Type B pancreatic cell (in vitro differentiated cells): ENCODE results near the gene MRM2. TPM values are rescaled to one million over a fixed set of nuclear protein-coding genes. Genes with fewer than 3 reads are reported as not detected.

Experiments
- DNase-seq: peaks from one replicate; pipeline ENCODE4 v3.0.0; 2021; ENCODE audit warnings: mixed read lengths; ENCODE audit not compliant: unreplicated experiment; ENCODE audit errors: extremely low spot score
- H3K27ac Mint-ChIP-seq: 2 replicates; pipeline ENCODE4 v1.8.0; 2021; ENCODE audit warnings: mild to moderate bottlenecking, mixed read lengths
- H3K27me3 Mint-ChIP-seq: 2 replicates; pipeline ENCODE4 v1.8.0; 2021; ENCODE audit warnings: mixed read lengths
- H3K36me3 Mint-ChIP-seq: 2 replicates; pipeline ENCODE4 v1.8.0; 2021; ENCODE audit warnings: mixed read lengths
- H3K4me1 Mint-ChIP-seq: one replicate; pipeline ENCODE4 v1.8.0; 2021; ENCODE audit warnings: mixed read lengths; ENCODE audit not compliant: unreplicated experiment
- H3K4me3 Mint-ChIP-seq: 2 replicates; pipeline ENCODE4 v1.8.0; 2021; ENCODE audit warnings: mild to moderate bottlenecking, mixed read lengths
- H3K9me3 Mint-ChIP-seq: 2 replicates; pipeline ENCODE4 v1.8.0; 2021; ENCODE audit warnings: mixed read lengths
- total RNA-seq: library from RNA; stranded (reverse); gene quantifications from 2 replicates; pipeline ENCODE4 v1.2.1, GENCODE V29; 2021; ENCODE audit warnings: low replicate concordance
- TF ChIP-seq, protein P1 (sequence below): fragments of 200-600 bp; sonication (generic); conservative IDR thresholded peaks from 2 replicates; pipeline ENCODE4 v1.5.0; 2021; ENCODE audit warnings: antibody characterized with exemption, mild to moderate bottlenecking

Gene MRM2
- total RNA-seq, 1 donor from 2014 or later, result 35.3 TPM

DNA sequence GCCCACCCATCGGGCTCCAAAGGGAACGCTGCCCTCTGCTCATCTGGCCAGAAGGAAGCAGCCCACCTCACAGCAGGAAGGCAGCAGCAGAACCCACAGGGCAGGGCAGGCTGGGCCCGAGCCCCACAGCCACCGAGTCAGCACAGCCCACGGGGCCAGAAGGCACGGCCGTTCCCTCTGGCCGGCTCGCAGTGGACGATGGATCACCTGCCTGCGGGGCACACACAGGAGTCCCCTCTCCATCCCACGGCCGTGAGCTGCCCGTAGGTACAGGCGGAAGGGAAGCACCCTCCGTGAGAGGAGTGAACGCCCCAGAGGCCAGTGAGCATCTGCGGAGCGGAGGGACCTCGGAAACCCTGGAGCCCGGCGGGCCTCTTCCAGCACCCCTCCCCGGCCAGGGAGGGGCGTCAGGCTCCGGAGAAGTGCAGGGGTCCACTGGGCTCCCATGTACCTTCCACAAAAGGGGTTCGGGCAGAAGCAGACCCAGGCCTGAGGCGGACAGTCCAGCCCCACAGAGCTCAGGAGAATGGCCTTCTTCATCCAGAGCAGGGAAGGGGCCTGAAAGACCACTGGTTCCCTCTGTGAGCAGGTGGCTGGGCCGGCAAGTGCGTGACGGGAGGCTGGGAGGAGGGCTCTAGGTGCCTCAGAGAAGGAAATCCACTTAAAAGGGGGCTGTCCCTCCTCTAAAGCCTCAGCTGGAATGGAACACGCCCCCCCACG is 11.7 kb upstream of the MRM2 start:
- DNase-seq, result no peak
- Mint-ChIP-seq H3K36me3 (peaks cover 6% of the 10 kb centered on the region), H3K27me3 (no peaks in the 10 kb centered on the region), H3K27ac (no peak overlapping the region), H3K9me3 (no peaks in the 10 kb centered on the region), H3K4me1 (peaks cover 4% of the 10 kb centered on the region), H3K4me3 (no peak overlapping the region)
- TF ChIP-seq, protein P1, sequence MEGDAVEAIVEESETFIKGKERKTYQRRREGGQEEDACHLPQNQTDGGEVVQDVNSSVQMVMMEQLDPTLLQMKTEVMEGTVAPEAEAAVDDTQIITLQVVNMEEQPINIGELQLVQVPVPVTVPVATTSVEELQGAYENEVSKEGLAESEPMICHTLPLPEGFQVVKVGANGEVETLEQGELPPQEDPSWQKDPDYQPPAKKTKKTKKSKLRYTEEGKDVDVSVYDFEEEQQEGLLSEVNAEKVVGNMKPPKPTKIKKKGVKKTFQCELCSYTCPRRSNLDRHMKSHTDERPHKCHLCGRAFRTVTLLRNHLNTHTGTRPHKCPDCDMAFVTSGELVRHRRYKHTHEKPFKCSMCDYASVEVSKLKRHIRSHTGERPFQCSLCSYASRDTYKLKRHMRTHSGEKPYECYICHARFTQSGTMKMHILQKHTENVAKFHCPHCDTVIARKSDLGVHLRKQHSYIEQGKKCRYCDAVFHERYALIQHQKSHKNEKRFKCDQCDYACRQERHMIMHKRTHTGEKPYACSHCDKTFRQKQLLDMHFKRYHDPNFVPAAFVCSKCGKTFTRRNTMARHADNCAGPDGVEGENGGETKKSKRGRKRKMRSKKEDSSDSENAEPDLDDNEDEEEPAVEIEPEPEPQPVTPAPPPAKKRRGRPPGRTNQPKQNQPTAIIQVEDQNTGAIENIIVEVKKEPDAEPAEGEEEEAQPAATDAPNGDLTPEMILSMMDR, result no peak

DNA sequence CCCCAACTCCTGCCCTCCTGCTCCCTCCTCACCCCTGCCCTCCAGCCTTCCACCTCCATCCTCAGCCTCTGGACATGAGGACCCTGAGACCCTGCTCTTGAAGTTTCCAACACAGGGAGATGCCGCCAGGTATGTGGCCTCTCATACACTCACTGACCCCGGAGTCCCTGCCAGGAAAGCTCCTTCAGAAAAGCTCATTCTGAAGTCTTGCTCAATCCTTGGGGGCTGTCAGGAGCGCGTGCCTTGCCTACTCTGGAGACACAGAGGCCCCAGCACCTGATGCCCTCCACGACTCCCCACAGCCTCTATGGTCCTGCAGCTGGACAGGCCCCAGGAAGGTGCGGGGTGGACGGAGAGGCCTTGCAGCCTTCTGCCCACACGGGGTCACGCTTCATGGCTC is 11.0 kb upstream of the MRM2 start:
- peaks cover 4% of the 10 kb centered on the region for H3K4me1 Mint-ChIP-seq
- TF ChIP-seq, protein P1, result no peak
- H3K4me3 Mint-ChIP-seq, result no peak overlapping the region
- H3K27me3 Mint-ChIP-seq, result no peaks in the 10 kb centered on the region
- H3K36me3 Mint-ChIP-seq, result peaks cover 6% of the 10 kb centered on the region
- no peak for DNase-seq
- no peaks in the 10 kb centered on the region for H3K9me3 Mint-ChIP-seq
- H3K27ac Mint-ChIP-seq, result no peak overlapping the region

DNA sequence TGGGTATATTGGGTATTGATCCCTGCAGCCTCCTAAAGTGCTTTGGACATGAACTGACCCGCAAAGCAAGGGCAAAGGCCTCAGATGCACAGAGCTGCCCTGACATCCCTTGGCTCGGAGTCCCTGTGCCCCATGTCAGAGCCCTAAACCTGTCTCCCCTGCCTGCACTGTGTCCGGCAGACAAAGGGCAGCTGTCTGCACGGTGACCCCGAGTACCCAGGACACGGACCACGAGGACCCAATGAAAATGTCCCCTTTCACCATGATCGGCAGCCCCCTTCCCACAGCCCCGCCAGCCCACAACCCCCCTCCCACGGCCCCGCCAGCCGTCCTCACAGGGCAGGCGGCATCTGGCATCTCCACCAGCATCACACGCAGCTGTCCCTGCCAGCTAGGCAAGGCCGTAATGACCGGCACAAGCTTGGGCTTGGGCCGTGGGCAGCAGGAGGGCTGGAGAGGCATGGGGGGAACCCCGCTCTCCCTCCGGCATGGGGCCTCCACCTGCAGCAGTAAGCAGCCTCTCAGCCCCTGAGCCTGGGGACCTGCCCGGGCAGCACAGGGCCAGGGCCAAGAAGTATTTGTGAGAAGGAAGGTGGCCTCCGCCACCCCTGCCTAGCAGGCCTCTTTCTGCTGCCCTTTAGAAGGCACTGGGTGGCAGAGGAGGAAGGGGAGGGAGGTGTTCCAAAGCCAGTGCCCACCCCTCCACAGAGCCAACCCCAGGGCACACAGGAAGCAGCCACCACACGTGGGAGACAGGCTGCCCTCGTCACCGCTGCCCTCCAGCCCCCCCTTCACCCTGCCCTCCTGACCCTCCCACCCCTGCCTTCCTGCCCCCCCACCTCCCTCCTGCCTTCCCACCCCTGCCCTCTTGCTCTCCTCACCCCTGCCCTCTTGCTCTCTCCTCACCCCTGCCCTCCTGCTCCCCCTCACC is 10.1 kb upstream of the MRM2 start:
- TF ChIP-seq, protein P1, result no peak
- no peak overlapping the region for H3K27ac Mint-ChIP-seq
- no peak overlapping the region for H3K4me3 Mint-ChIP-seq
- no peaks in the 10 kb centered on the region for H3K27me3 Mint-ChIP-seq
- H3K36me3 Mint-ChIP-seq, result peaks cover 6% of the 10 kb centered on the region
- peaks cover 4% of the 10 kb centered on the region for H3K4me1 Mint-ChIP-seq
- no peak for DNase-seq
- no peaks in the 10 kb centered on the region for H3K9me3 Mint-ChIP-seq

DNA sequence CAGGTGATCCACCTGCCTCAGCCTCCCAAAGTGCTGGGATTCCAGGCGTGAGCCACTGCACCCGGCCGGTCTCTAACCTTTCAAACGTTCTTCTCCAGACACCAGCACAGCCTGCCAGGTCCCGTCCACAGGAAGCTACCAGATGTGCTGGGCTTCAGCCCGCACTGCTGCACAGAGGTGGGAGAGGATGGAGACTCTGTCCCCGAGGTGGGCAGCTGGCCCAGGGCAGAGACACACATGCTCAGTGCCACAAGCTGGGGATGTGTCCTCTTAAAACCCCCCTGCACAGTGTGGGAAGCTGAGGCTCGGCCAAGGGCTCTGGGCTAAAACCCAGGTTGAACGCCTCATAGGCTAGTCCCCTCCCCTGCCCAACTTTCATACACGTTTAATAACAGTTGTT is 9.4 kb upstream of the MRM2 start:
- no peak overlapping the region for H3K4me3 Mint-ChIP-seq
- H3K9me3 Mint-ChIP-seq, result no peaks in the 10 kb centered on the region
- H3K4me1 Mint-ChIP-seq, result peaks cover 4% of the 10 kb centered on the region
- no peak for DNase-seq
- no peaks in the 10 kb centered on the region for H3K27me3 Mint-ChIP-seq
- no peak overlapping the region for H3K27ac Mint-ChIP-seq
- H3K36me3 Mint-ChIP-seq, result peaks cover 6% of the 10 kb centered on the region
- TF ChIP-seq, protein P1, result no peak

DNA sequence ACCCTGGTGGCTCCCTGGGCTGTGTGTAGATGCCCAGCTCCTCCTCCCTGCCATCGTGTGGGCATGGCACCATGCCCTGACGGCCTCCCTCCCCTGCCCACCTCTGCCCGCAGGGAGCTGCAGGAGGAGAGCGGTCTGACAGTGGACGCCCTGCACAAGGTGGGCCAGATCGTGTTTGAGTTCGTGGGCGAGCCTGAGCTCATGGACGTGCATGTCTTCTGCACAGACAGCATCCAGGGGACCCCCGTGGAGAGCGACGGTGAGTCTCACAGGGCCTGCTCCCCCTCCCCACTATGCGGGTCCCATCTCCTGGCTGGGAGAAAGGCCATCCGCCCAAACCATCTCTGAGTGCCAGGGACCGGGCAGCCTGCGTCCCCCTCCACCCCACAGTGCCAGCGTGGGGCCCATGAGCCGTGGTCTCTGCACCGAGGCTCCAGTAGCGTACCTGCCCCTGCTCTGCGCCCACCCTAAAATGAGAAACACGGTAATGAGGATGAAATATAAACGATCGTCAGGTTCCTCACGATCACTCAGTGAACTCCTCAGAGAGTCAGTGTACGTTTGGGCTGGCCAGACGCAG is 7.8 kb upstream of the MRM2 start:
- DNase-seq, result no peak
- Mint-ChIP-seq H3K27ac (no peak overlapping the region), H3K4me3 (no peak overlapping the region), H3K9me3 (no peaks in the 10 kb centered on the region), H3K36me3 (peaks cover 3% of the 10 kb centered on the region), H3K27me3 (no peaks in the 10 kb centered on the region), H3K4me1 (peaks cover 7% of the 10 kb centered on the region)
- TF ChIP-seq, protein P1, result no peak
